ENCODE data around the gene SLC25A15. TPM values are rescaled to one million over a fixed set of nuclear protein-coding genes. Genes with fewer than 3 reads are reported as not detected.

SLC25A15 gene
- total RNA-seq, 1 experiment from 2014 or later = 22.0 TPM

GRCh38 chr13:40777166-40777808, 12.1 kb upstream of the SLC25A15 start:
- ChIA-PET POLR2A (ENCODE audit: unreplicated experiment) (no interaction called here), CTCF (interaction anchor here (0.7 to 1.4 kb wide), 4 partner anchors 12 to 1086 kb away, joined by 3 to 5 read pairs (median 4); partner anchors contain the start of gene SLC25A15)

GRCh38 chr13:40777809-40778175, 11.6 kb upstream of the SLC25A15 start:
- Histone ChIP-seq H3K9me2 (replicated peaks; ENCODE audit: low read length) (no peaks in the 10 kb centered on the region), H3K4me3 (ENCODE audit: low read length) (no peak overlapping the region), H3K4me2 (ENCODE audit: low read length) (0 out of 2 replicates have a peak overlapping the region, but pooled peaks have one; percentile 72), H2AFZ (ENCODE audit: low read length) (peak overlapping the region; percentile 87), H4K20me1 (ENCODE audit: low read length) (no peaks in the 10 kb centered on the region), H3K4me1 (ENCODE audit: insufficient read depth, low read length) (peaks cover 7% of the 10 kb centered on the region), H3K36me3 (ENCODE audit: low read depth, low read length) (no peaks in the 10 kb centered on the region; the same call in 1 of the 2 replicates), H3F3A (ENCODE audit: low read length, unreplicated experiment) (no peaks in the 10 kb centered on the region), H3K79me2 (ENCODE audit: low read length) (no peaks in the 10 kb centered on the region), H3K27me3 (ENCODE audit: low read length) (no peaks in the 10 kb centered on the region), H3K27ac (ENCODE audit: low read length) (no peak overlapping the region), H3K9me3 (ENCODE audit: low read length) (no peaks in the 10 kb centered on the region), H3K9ac (ENCODE audit: low read length) (no peak overlapping the region)
- CTCF ChIA-PET = interaction anchor here (0.7 to 1.4 kb wide), 4 partner anchors 12 to 1087 kb away, joined by 3 to 5 read pairs (median 4); partner anchors contain the start of gene SLC25A15
- intact Hi-C loops (cut with micrococcal nuclease) = loop anchor here (1.0 to 10.0 kb wide), 4 partner anchors 37 to 287 kb away; partner anchors contain the start of gene WBP4
- TF ChIP-seq EZH2 (IDR thresholded peaks at IDR 0.05; ENCODE audit: low read length, unreplicated experiment) (no peak), EZH2phosphoT487 (IDR thresholded peaks at IDR 0.05; ENCODE audit: borderline replicate concordance, low read length) (no peak)
- no TSS peak for BruUV-seq (replicated peaks)
- POLR2A ChIA-PET (ENCODE audit: unreplicated experiment) = no interaction called here
- DNase-seq (no peak), ATAC-seq (peak; percentile 30)

More at GRCh38 chr13:40777166-40777808, 12.1 kb upstream of the SLC25A15 start:
- no peak overlapping the region for H3K9ac ChIP-seq (ENCODE audit: low read length)
- no TSS peak for BruUV-seq (replicated peaks)
- H3K9me3 ChIP-seq (ENCODE audit: low read length) = no peaks in the 10 kb centered on the region
- H3K4me2 ChIP-seq (ENCODE audit: low read length) = peak overlapping the region; percentile 72
- peaks cover 7% of the 10 kb centered on the region for H3K4me1 ChIP-seq (ENCODE audit: insufficient read depth, low read length)
- ATAC-seq = peak; percentile 88
- H3K79me2 ChIP-seq (ENCODE audit: low read length) = no peaks in the 10 kb centered on the region
- H3F3A ChIP-seq (ENCODE audit: low read length, unreplicated experiment) = no peaks in the 10 kb centered on the region
- peak; percentile 55 for DNase-seq
- no peaks in the 10 kb centered on the region for H3K9me2 ChIP-seq (replicated peaks; ENCODE audit: low read length)
- no peaks in the 10 kb centered on the region; the same call in 1 of the 2 replicates for H3K36me3 ChIP-seq (ENCODE audit: low read depth, low read length)
- intact Hi-C loops (cut with micrococcal nuclease) = loop anchor here (1.0 to 10.0 kb wide), 4 partner anchors 37 to 288 kb away; partner anchors contain the start of gene WBP4
- no peaks in the 10 kb centered on the region for H3K27me3 ChIP-seq (ENCODE audit: low read length)
- no peaks in the 10 kb centered on the region for H4K20me1 ChIP-seq (ENCODE audit: low read length)
- peak; percentile 77 for TF ChIP-seq CTCF (conservative IDR thresholded peaks at IDR 0.05; ENCODE audit: low read depth, low read length)
- no peak for TF ChIP-seq EZH2phosphoT487 (IDR thresholded peaks at IDR 0.05; ENCODE audit: borderline replicate concordance, low read length)
- peak overlapping the region; percentile 87 for H2AFZ ChIP-seq (ENCODE audit: low read length)
- peak overlapping the region; percentile 25; the same call in 1 of the 2 replicates for H3K27ac ChIP-seq (ENCODE audit: low read length)
- peak overlapping the region; percentile 55 for H3K4me3 ChIP-seq (ENCODE audit: low read length)

GRCh38 chr13:40779049-40779448, 10.4 kb upstream of the SLC25A15 start:
- no peaks in the 10 kb centered on the region for H3K79me2 ChIP-seq (ENCODE audit: low read length)
- H3K9ac ChIP-seq (ENCODE audit: low read length) = no peak overlapping the region
- H2AFZ ChIP-seq (ENCODE audit: low read length) = no peak overlapping the region
- POLR2A ChIA-PET (ENCODE audit: unreplicated experiment) = no interaction called here
- H3K27ac ChIP-seq (ENCODE audit: low read length) = no peak overlapping the region
- no peaks in the 10 kb centered on the region for H4K20me1 ChIP-seq (ENCODE audit: low read length)
- intact Hi-C loops (cut with micrococcal nuclease) = loop anchor here (5.0 to 10.0 kb wide), 2 partner anchors 143 to 286 kb away; partner anchors contain the start of gene WBP4
- no TSS peak for BruUV-seq (replicated peaks)
- no peaks in the 10 kb centered on the region for H3K9me2 ChIP-seq (replicated peaks; ENCODE audit: low read length)
- H3K9me3 ChIP-seq (ENCODE audit: low read length) = no peaks in the 10 kb centered on the region
- no peaks in the 10 kb centered on the region for H3F3A ChIP-seq (ENCODE audit: low read length, unreplicated experiment)
- ATAC-seq (no peak), DNase-seq (no peak)
- no peak overlapping the region for H3K4me2 ChIP-seq (ENCODE audit: low read length)
- no peaks in the 10 kb centered on the region; the same call in 1 of the 2 replicates for H3K36me3 ChIP-seq (ENCODE audit: low read depth, low read length)
- H3K4me3 ChIP-seq (ENCODE audit: low read length) = no peak overlapping the region
- H3K4me1 ChIP-seq (ENCODE audit: insufficient read depth, low read length) = peaks cover 7% of the 10 kb centered on the region
- CTCF ChIA-PET = interaction anchor here (0.7 kb wide), 1 partner anchor 605 kb away, joined by 3 read pairs; no protein-coding TSS in a partner anchor
- no peak for TF ChIP-seq EZH2 (IDR thresholded peaks at IDR 0.05; ENCODE audit: low read length, unreplicated experiment)
- TF ChIP-seq EZH2phosphoT487 (IDR thresholded peaks at IDR 0.05; ENCODE audit: borderline replicate concordance, low read length) = no peak
- no peak for TF ChIP-seq CTCF (conservative IDR thresholded peaks at IDR 0.05; ENCODE audit: low read depth, low read length)
- no peaks in the 10 kb centered on the region for H3K27me3 ChIP-seq (ENCODE audit: low read length)
